Mucosa of rectum (tissue), 2 donors: ENCODE measurements around the gene TYK2.
A peak's percentile ranks its signal among the peaks of the same experiment; 100 is the strongest.

Source experiments
- H3K27ac ChIP-seq, 2 donors: one replicate each; pipeline ENCODE4 v1.7.0; 2013; ENCODE audit warnings: inconsistent platforms in 2 of 2, low read depth in 2 of 2, low read length in 2 of 2
- H3K27me3 ChIP-seq, 2 donors: one replicate each; pipeline ENCODE4 v1.7.0; 2013; ENCODE audit warnings: low read length in 2 of 2; ENCODE audit not compliant: control insufficient read depth in 2 of 2, insufficient read depth in 2 of 2
- H3K36me3 ChIP-seq, 2 donors: one replicate each; pipeline ENCODE4 v1.7.0; 2013; ENCODE audit warnings: low read length in 2 of 2; ENCODE audit not compliant: control insufficient read depth in 2 of 2, insufficient read depth in 2 of 2
- H3K4me1 ChIP-seq, 2 donors: one replicate each; pipeline ENCODE4 v1.7.0; 2013; ENCODE audit warnings: low read length in 2 of 2, mild to moderate bottlenecking in 1 of 2; ENCODE audit not compliant: control insufficient read depth in 2 of 2, insufficient read depth in 2 of 2
- H3K4me3 ChIP-seq, 2 donors: one replicate each; pipeline ENCODE4 v1.7.0; 2013; ENCODE audit warnings: low read length in 2 of 2
- H3K9ac ChIP-seq, 2 donors: one replicate each; pipeline ENCODE4 v1.7.0; 2013; ENCODE audit warnings: low read length in 2 of 2, low read depth in 1 of 2, mild to moderate bottlenecking in 1 of 2
- H3K9me3 ChIP-seq, 2 donors: one replicate each; pipeline ENCODE4 v1.7.0; 2013; ENCODE audit warnings: low read length in 2 of 2; ENCODE audit not compliant: control insufficient read depth in 2 of 2
- donor health status: healthy.
- donor health status: Normal muscosa, but diverticular disease.

TYK2 gene

GRCh38 chr19:10335352-10335985, 44.9 kb downstream of the TYK2 start:
- peak overlapping the region in 1 of 2 donors; percentile 72 for H3K9ac ChIP-seq

GRCh38 chr19:10334588-10335351, 45.6 kb downstream of the TYK2 start:
- H3K9me3 ChIP-seq: no peaks in the 10 kb centered on the region
- H3K27me3 ChIP-seq: no peaks in the 10 kb centered on the region
- H3K36me3 ChIP-seq: peaks cover 4 to 6% of the 10 kb centered on the region in 2 donors
- peak overlapping the region; percentile 85 to 89 for H3K27ac ChIP-seq
- H3K9ac ChIP-seq: peak overlapping the region; percentile 72 to 84
- peak overlapping the region; percentile 87 to 95 for H3K4me3 ChIP-seq
- H3K4me1 ChIP-seq: peaks cover 23 to 25% of the 10 kb centered on the region in 2 donors

More at GRCh38 chr19:10335352-10335985, 44.9 kb downstream of the TYK2 start:
- H3K36me3 ChIP-seq: no peaks in the 10 kb centered on the region
- peaks cover 23 to 25% of the 10 kb centered on the region in 2 donors for H3K4me1 ChIP-seq
- no peaks in the 10 kb centered on the region for H3K27me3 ChIP-seq
- no peaks in the 10 kb centered on the region for H3K9me3 ChIP-seq
- H3K4me3 ChIP-seq: peak overlapping the region in 1 of 2 donors; percentile 87
- H3K27ac ChIP-seq: no peak overlapping the region

- H3K9me3 ChIP-seq: no peaks in the 10 kb centered on the region
- H3K4me1 ChIP-seq: peaks cover 23 to 25% of the 10 kb centered on the region in 2 donors
- H3K27ac ChIP-seq: peak overlapping the region; percentile 85 to 89
- peak overlapping the region; percentile 87 to 95 for H3K4me3 ChIP-seq
- peaks cover 11 to 14% of the 10 kb centered on the region in 2 donors for H3K36me3 ChIP-seq
- H3K9ac ChIP-seq: peak overlapping the region; percentile 72 to 84
- no peaks in the 10 kb centered on the region for H3K27me3 ChIP-seq
Measured at GRCh38 chr19:10333758-10334587, 46.4 kb downstream of the TYK2 start.

- H3K9me3 ChIP-seq: no peaks in the 10 kb centered on the region
- peak within 1 kb of the TSS; percentile 87 to 95 for H3K4me3 ChIP-seq
- peaks cover 23 to 25% of the 10 kb centered on the region in 2 donors for H3K4me1 ChIP-seq
- H3K36me3 ChIP-seq: peaks cover 19 to 22% of the 10 kb centered on the region in 2 donors
- H3K27ac ChIP-seq: peak within 1 kb of the TSS; percentile 85 to 89
- peak within 1 kb of the TSS; percentile 72 to 84 for H3K9ac ChIP-seq
- H3K27me3 ChIP-seq: no peaks in the 10 kb centered on the region
Measured at GRCh38 chr19:10332965-10333757, 47.2 kb downstream of the TYK2 start, which contains the start of gene RAVER1. Gene RAVER1 (minus strand): TSS chr19:10333529. CDS start chr19:10333507, 22 bp downstream.

- H3K9me3 ChIP-seq: no peaks in the 10 kb centered on the region
- peaks cover 27 to 30% of the 10 kb centered on the region in 2 donors for H3K36me3 ChIP-seq
- peak overlapping the region; percentile 72 to 81 for H3K9ac ChIP-seq
- no peaks in the 10 kb centered on the region for H3K27me3 ChIP-seq
- H3K4me1 ChIP-seq: peaks cover 23 to 25% of the 10 kb centered on the region in 2 donors
- H3K4me3 ChIP-seq: peak overlapping the region; percentile 87 to 95
- H3K27ac ChIP-seq: peak overlapping the region; percentile 85 to 89
Measured at GRCh38 chr19:10332158-10332964, 48.0 kb downstream of the TYK2 start.

- no peak overlapping the region for H3K4me3 ChIP-seq
- no peak overlapping the region for H3K27ac ChIP-seq
- no peaks in the 10 kb centered on the region for H3K27me3 ChIP-seq
- no peak overlapping the region for H3K9ac ChIP-seq
- H3K4me1 ChIP-seq: peaks cover 23 to 25% of the 10 kb centered on the region in 2 donors
- H3K9me3 ChIP-seq: no peaks in the 10 kb centered on the region
- H3K36me3 ChIP-seq: peaks cover 34 to 47% of the 10 kb centered on the region in 2 donors
Measured at GRCh38 chr19:10329555-10329954, 50.8 kb downstream of the TYK2 start.

- Histone ChIP-seq H3K27ac (no peak overlapping the region), H3K4me1 (peaks cover 17 to 18% of the 10 kb centered on the region in 2 donors), H3K27me3 (no peaks in the 10 kb centered on the region), H3K4me3 (no peak overlapping the region), H3K9ac (no peak overlapping the region), H3K9me3 (no peaks in the 10 kb centered on the region), H3K36me3 (peaks cover 34 to 48% of the 10 kb centered on the region in 2 donors)
Measured at GRCh38 chr19:10328558-10329429, 51.6 kb downstream of the TYK2 start.

- Histone ChIP-seq H3K27ac (no peak overlapping the region), H3K36me3 (peaks cover 34 to 55% of the 10 kb centered on the region in 2 donors), H3K4me3 (no peak overlapping the region), H3K9me3 (no peaks in the 10 kb centered on the region), H3K27me3 (no peaks in the 10 kb centered on the region), H3K4me1 (peaks cover 17 to 18% of the 10 kb centered on the region in 2 donors), H3K9ac (no peak overlapping the region)
Measured at GRCh38 chr19:10327793-10328192, 52.6 kb downstream of the TYK2 start.
